Spleen (tissue), 11 donors: ENCODE results near the gene TOP3B. TPM values are rescaled to one million over a fixed set of nuclear protein-coding genes. Genes with fewer than 3 reads are reported as not detected.
"Not testable (repeated sequence)": the region's sequence is repeated elsewhere in the genome, so short reads cannot be mapped to it uniquely, and the experiment has no call there.

Experiments used
- DNase-seq: peaks from one replicate; pipeline ENCODE4 v3.0.0-alpha.2; 2020
- H3K27ac ChIP-seq, 8 donors: fragments of 200-600 bp; sonication (generic) in 7 of 8; 1 replicate in 4 of 8; 2 replicates in 4 of 8; pipeline versions ENCODE4 v1.5.0 to v1.8.0; 2016 to 2021; ENCODE audit warnings: inconsistent platforms in 4 of 8, mild to moderate bottlenecking in 4 of 8, moderate library complexity in 1 of 8
- H3K27me3 ChIP-seq, 7 donors: fragments of 200-600 bp; sonication (generic) in 6 of 7; replicated peaks in 1 of 7; 1 replicate in 4 of 7; 2 replicates in 3 of 7; pipeline versions ENCODE4 v1.5.0 to v1.8.0; 2016 to 2021; ENCODE audit warnings: inconsistent platforms in 3 of 7, mild to moderate bottlenecking in 1 of 7
- H3K36me3 ChIP-seq, 6 donors: fragments of 200-600 bp; sonication (generic) in 5 of 6; 1 replicate in 4 of 6; 2 replicates in 2 of 6; pipeline versions ENCODE4 v1.5.0 to v1.8.0; 2016 to 2021; ENCODE audit warnings: inconsistent platforms in 2 of 6
- H3K4me1 ChIP-seq, 6 donors: fragments of 200-600 bp; sonication (generic) in 5 of 6; 1 replicate in 3 of 6; 2 replicates in 3 of 6; pipeline versions ENCODE4 v1.5.0 to v1.8.0; 2016 to 2021; ENCODE audit warnings: inconsistent platforms in 3 of 6
- H3K4me3 ChIP-seq, 8 donors: fragments of 200-600 bp; sonication (generic) in 7 of 8; 1 replicate in 4 of 8; 2 replicates in 4 of 8; pipeline versions ENCODE4 v1.5.0 to v1.8.0; 2016 to 2021; ENCODE audit warnings: inconsistent platforms in 4 of 8, mild to moderate bottlenecking in 4 of 8, moderate library complexity in 2 of 8
- H3K9me3 ChIP-seq, 8 donors: fragments of 200-600 bp; sonication (generic) in 7 of 8; 1 replicate in 4 of 8; 2 replicates in 4 of 8; pipeline versions ENCODE4 v1.5.0 to v1.8.0; 2016 to 2021; ENCODE audit warnings: inconsistent platforms in 4 of 8
- POLR2A ChIP-seq, 3 donors: fragments of 450-650 bp; IDR thresholded peaks; one replicate each; pipeline ENCODE4 v1.5.1; 2017; ENCODE audit warnings: antibody characterized with exemption in 3 of 3, mild to moderate bottlenecking in 1 of 3
- POLR2AphosphoS5 ChIP-seq, 3 donors: sonication (generic); formaldehyde crosslinking; IDR thresholded peaks; one replicate each; pipeline ENCODE4 v1.5.1; 2017; ENCODE audit warnings: antibody characterized with exemption in 3 of 3
- WGBS, 5 donors: extraction: QIAGEN DNeasy Blood & Tissue Kit in 3 of 5; methylation state at CpG; one replicate each; pipeline versions ENCODE4 v1.1.5 to v1.1.7; 2013 to 2018; 5-methylcytosine and 5-hydroxymethylcytosine counted together
- intact Hi-C: fragments of 100-400 bp; cut with DNase I; formaldehyde crosslinking; loops from one replicate; pipeline ENCODE4 v1.15.0; 2023; ENCODE audit warnings: low total_unique reads
- polyA plus RNA-seq, 3 donors: library from polyadenylated mRNA; stranded (reverse); fragments of 200-250 nt; gene quantifications; one replicate each; pipeline ENCODE4 v1.2.1, GENCODE V29; 2013
- total RNA-seq, 7 donors: library from RNA; depleted of rRNA in 3 of 7; stranded (reverse); fragments of >200 nt in 3 of 7; fragmentation: NEBNext Ultra II Directional in 4 of 7; extraction: Animal tissue kit (Norgen Biotek cat#: 25700) in 4 of 7; gene quantifications; one replicate each; pipeline versions ENCODE4 v1.1.0 to v1.2.1, GENCODE V29; 2016 to 2021
- TF ChIP-seq, protein P1 (sequence below), 11 experiments: fragments of 200-600 bp in 7 of 11; fragments of 450-650 bp in 4 of 11; sonication (generic) in 4 of 11; IDR thresholded peaks in 8 of 11; conservative IDR thresholded peaks in 3 of 11; 1 replicate in 7 of 11; 2 replicates in 4 of 11; pipeline versions ENCODE4 v1.4.0 to v1.8.0; 2016 to 2021; ENCODE audit warnings: antibody characterized with exemption in 11 of 11, inconsistent platforms in 4 of 11, mild to moderate bottlenecking in 1 of 11
- donor health status: healthy with polysubstance abuse.
- donor health status: DM: no; HTN: no; CAD: no; lungs with moderate emphysema.
- donor health status: DM: no; HTN: no; CAD: no.
- donor health status: Bipolar disorder and iron deficiency.
- donor health status: healthy.
- donor health status: DM: no; HTN: no; CAD: no.
- donor health status: DM: yes; HTN: yes; CAD: no.

Gene TOP3B
- total and polyA plus RNA-seq, 10 donors = 12.6 to 66.4 (median 46.7) TPM

- no peaks in the 10 kb centered on the region for H3K9me3 ChIP-seq
- peaks cover 0 to 23% (median 6%) of the 10 kb centered on the region in 6 donors for H3K36me3 ChIP-seq
- no peak for DNase-seq
- H3K27ac ChIP-seq = no peak overlapping the region
- TF ChIP-seq, protein P1, sequence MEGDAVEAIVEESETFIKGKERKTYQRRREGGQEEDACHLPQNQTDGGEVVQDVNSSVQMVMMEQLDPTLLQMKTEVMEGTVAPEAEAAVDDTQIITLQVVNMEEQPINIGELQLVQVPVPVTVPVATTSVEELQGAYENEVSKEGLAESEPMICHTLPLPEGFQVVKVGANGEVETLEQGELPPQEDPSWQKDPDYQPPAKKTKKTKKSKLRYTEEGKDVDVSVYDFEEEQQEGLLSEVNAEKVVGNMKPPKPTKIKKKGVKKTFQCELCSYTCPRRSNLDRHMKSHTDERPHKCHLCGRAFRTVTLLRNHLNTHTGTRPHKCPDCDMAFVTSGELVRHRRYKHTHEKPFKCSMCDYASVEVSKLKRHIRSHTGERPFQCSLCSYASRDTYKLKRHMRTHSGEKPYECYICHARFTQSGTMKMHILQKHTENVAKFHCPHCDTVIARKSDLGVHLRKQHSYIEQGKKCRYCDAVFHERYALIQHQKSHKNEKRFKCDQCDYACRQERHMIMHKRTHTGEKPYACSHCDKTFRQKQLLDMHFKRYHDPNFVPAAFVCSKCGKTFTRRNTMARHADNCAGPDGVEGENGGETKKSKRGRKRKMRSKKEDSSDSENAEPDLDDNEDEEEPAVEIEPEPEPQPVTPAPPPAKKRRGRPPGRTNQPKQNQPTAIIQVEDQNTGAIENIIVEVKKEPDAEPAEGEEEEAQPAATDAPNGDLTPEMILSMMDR (IDR thresholded peaks at IDR 0.05 in 8 of 11, conservative IDR thresholded peaks at IDR 0.05 in 3 of 11) = no peak
- no peak for TF ChIP-seq POLR2AphosphoS5 (IDR thresholded peaks at IDR 0.05)
- TF ChIP-seq POLR2A (IDR thresholded peaks at IDR 0.05) = no peak
- H3K4me1 ChIP-seq = peaks cover 0 to 11% (median 5%) of the 10 kb centered on the region in 6 donors
- no peaks in the 10 kb centered on the region for H3K27me3 ChIP-seq
- WGBS, 5 donors = 79 to 96% (median 92%) methylated on average over 3 to 4 of the region's 4 CpGs
- no peak overlapping the region for H3K4me3 ChIP-seq
- intact Hi-C loops = no loop called here
Measured at GRCh38 chr22:21915624-21916308, 66.8 kb downstream of the TOP3B start.

DNA sequence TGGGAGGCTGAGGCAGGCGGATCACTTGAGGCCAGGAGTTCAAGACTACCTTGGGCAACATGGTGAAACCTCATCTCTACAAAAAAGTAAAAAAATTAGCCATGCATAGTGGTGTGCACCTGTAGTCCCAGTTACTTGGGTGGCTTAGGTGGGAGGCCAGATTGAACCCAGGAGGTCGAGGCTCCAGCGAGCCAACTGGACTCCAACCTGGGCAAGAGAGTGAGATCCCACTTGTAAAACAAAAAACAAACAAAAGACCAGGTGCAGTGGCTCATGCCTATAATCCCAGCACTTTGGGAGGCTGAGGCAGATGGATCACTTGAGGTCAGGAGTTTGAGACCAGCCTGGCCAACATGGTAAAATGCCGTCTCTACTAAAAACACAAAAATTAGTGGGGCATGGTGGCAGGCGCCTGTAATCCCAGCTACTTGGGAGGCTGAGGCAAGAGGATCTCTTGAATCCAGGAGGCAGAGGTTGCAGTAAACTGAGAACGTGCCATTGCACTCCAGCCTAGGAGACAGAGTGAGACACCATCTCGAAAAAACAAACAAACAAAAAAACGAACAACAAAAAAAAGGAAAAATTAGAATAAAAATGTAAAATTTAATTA, 68.4 kb downstream of the TOP3B start:
- intact Hi-C loops, H3K27ac ChIP-seq, H3K27me3 ChIP-seq, H3K9me3 ChIP-seq, H3K4me3 ChIP-seq, H3K36me3 ChIP-seq: not testable (repeated sequence)
- 87 to 97% (median 95%) methylated on average over 8 of the region's 8 CpGs for WGBS, 5 donors
- H3K4me1 ChIP-seq = peaks cover 0 to 11% (median 5%) of the 10 kb centered on the region in 6 donors
- peak; percentile 10 for DNase-seq

DNA sequence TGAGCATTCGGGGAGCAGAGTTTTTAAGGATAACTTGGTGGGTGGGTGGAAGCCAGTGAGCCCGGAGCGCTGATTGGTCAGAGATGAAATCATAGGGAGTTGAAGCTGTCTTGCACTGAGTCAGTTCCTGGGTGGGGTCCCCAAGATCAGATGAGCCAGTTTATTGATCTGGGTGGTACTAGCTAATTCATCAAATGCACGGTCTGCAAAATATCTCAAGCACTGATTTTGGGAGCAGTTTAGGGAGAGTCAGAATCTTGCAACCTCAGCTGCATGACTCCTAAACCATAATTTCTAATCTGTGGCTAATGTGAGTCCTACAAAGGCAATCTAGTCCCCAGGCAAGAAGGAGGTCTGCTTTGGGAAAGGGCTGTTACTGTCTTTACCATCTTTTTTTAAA, 72.2 kb downstream of the TOP3B start:
- H3K27me3 ChIP-seq, H3K36me3 ChIP-seq, H3K9me3 ChIP-seq, H3K4me1 ChIP-seq, H3K4me3 ChIP-seq, H3K27ac ChIP-seq, intact Hi-C loops: not testable (repeated sequence)
- DNase-seq = peak; percentile 9
- 85 to 94% (median 93%) methylated on average over 4 of the region's 4 CpGs for WGBS, 5 donors

DNA sequence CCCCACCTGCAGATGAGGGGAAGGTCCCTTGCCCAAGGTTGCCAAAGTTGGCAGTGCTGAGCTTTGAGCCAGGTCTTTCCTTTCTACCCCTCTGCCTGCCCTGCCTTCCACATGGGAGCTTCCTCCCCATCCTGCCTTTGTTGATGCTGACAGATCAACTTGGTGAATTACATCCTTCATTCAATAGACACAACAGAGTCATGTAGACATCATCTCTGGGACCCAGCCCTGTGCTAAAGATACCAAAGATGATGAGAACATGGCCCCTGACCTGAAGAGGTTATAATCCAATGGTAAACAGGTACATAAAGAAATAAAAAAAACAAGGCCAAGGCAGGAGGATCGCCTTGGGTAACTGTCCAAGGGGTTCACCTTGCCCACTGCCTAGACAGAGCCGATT, 72.7 kb downstream of the TOP3B start:
- intact Hi-C loops = no loop called here
- Histone ChIP-seq H3K4me1 (no peaks in the 10 kb centered on the region), H3K27ac (no peak overlapping the region), H3K36me3 (no peaks in the 10 kb centered on the region), H3K27me3 (no peaks in the 10 kb centered on the region), H3K9me3 (no peaks in the 10 kb centered on the region), H3K4me3 (no peak overlapping the region)
- TF ChIP-seq POLR2AphosphoS5 (IDR thresholded peaks at IDR 0.05) = no peak
- TF ChIP-seq, protein P1 (IDR thresholded peaks at IDR 0.05 in 8 of 11, conservative IDR thresholded peaks at IDR 0.05 in 3 of 11) = no peak
- 94 to 99% (median 96%) methylated on average over 2 of the region's 2 CpGs for whole genome bisulfite sequencing, 5 donors
- no peak for DNase-seq

- H3K9me3 ChIP-seq = no peaks in the 10 kb centered on the region
- intact Hi-C loops = no loop called here
- peaks cover 0 to 5% (median 0%) of the 10 kb centered on the region in 6 donors for H3K36me3 ChIP-seq
- DNase-seq = no peak
- H3K4me1 ChIP-seq = no peaks in the 10 kb centered on the region
- no peak overlapping the region for H3K27ac ChIP-seq
- no peaks in the 10 kb centered on the region for H3K27me3 ChIP-seq
- TF ChIP-seq, protein P1 (IDR thresholded peaks at IDR 0.05 in 8 of 11, conservative IDR thresholded peaks at IDR 0.05 in 3 of 11) = no peak
- TF ChIP-seq POLR2A (IDR thresholded peaks at IDR 0.05) = no peak
- TF ChIP-seq POLR2AphosphoS5 (IDR thresholded peaks at IDR 0.05) = no peak
- no peak overlapping the region for H3K4me3 ChIP-seq
- 70 to 85% (median 76%) methylated on average over 7 of the region's 7 CpGs for WGBS, 5 donors
Measured at GRCh38 chr22:21907638-21908522, 74.7 kb downstream of the TOP3B start.
